Mammary epithelial cell (primary cell): ENCODE results near the gene SNX1.

Experiments used
- CTCF ChIP-seq, 2 donors: IDR thresholded peaks in 1 of 2; conservative IDR thresholded peaks in 1 of 2; 2 replicates each; pipeline ENCODE4 v1.5.1; 2011 to 2012; ENCODE audit warnings: inconsistent platforms in 2 of 2, low read length in 2 of 2, mild to moderate bottlenecking in 2 of 2, control low read depth in 1 of 2, low read depth in 1 of 2; ENCODE audit not compliant: insufficient read depth in 1 of 2; ENCODE audit errors: extremely low read depth in 1 of 2
- EZH2 ChIP-seq: IDR thresholded peaks from 2 replicates; pipeline ENCODE4 v1.6.1; 2012; ENCODE audit warnings: low read length, inconsistent platforms, borderline replicate concordance

DNA sequence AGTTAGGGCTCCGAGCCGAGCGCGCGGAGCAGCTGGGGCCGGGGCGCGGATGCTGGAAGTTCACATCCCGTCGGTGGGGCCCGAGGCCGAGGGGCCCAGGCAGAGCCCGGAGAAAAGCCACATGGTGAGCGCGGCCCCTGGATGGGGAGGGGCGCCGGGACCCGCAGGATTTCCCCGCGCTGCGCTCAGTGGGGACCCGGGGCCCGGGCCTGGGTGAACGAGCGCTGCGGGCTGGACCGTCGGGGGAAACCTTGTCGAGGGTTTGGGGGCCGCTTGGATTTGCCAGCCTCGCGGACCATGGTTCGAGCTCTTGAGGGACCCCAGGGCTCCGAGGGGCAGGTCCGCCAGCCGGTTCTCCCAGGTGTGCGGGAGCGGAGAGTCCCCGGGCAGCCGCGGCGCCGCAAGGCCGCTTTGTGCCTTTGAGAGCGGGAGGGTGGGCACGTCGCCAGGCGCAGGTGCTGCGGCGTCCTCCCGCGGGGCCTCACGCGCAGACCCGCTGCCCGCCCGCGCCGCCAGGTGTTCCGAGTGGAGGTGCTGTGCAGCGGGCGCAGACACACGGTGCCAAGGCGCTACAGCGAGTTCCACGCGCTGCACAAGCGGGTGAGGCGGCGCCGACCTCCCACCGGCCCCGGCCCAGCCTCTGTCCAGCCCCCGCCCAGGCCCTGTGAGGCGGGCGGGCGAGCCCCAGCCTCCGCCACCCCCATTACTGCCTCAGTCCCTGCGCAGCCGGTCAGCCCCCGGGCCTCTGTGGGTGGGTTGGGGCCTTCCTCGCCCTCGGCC is 56.1 kb downstream of the SNX1 start, which contains the start of gene SNX22:
- no peak for TF ChIP-seq CTCF (conservative IDR thresholded peaks at IDR 0.05 in 1 of 2, IDR thresholded peaks at IDR 0.05 in 1 of 2; ENCODE audit: extremely low read depth in 1 of 2, insufficient read depth in 1 of 2, low read depth in 1 of 2, low read length in 2 of 2)
- TF ChIP-seq EZH2, result no peak
